Measurements from ENCODE around the gene NCF2.

- TF ChIP-seq POLR2AphosphoS5 (IDR thresholded peaks at IDR 0.05; ENCODE audit: insufficient read depth in 1 of 2, low read depth in 1 of 2) (no peak), CTCF (IDR thresholded peaks at IDR 0.05) (no peak), POLR2A (IDR thresholded peaks at IDR 0.05) (no peak)
Observed at GRCh38 chr1:183596500-183596899, 6.2 kb upstream of the NCF2 start.
